H1 (cell line): ENCODE results near the gene RREB1. TPM values are rescaled to one million over a fixed set of nuclear protein-coding genes. Genes with fewer than 3 reads are reported as not detected.

Experiments used
- CTCF ChIA-PET: fragments of 300-600 bp; sonication (Branson Sonifier 250); formaldehyde crosslinking; loops from one replicate; lab custom pipeline; 2021; ENCODE audit not compliant: partially characterized antibody; lab: Charles Lee
- POLR2A ChIA-PET: fragments of 300-600 bp; sonication (Branson Sonifier 250); formaldehyde crosslinking; loops from one replicate; lab custom pipeline; 2021; ENCODE audit warnings: inconsistent platforms; ENCODE audit not compliant: partially characterized antibody; lab: Charles Lee
- DNase-seq, 2 experiments: peaks; one replicate each; pipeline versions ENCODE4 v3.0.0 to v3.0.0-alpha.2; 2010 to 2022; ENCODE audit warnings: low spot score in 2 of 2, low read depth in 1 of 2, mixed read lengths in 1 of 2
- FAIRE-seq: peaks from 2 replicates; lab custom pipeline; 2011; peaks lifted over from hg19 to GRCh38; lab: Jason Lieb, UNC
- H2AFZ ChIP-seq: 2 replicates; pipeline ENCODE4 v1.8.1; 2012; ENCODE audit warnings: low read length, inconsistent platforms
- H2AK5ac ChIP-seq: 2 replicates; pipeline ENCODE4 v1.6.1; 2013; ENCODE audit warnings: low read depth, low read length
- H2BK120ac ChIP-seq: replicated peaks from 2 replicates; pipeline ENCODE3; 2013; ENCODE audit warnings: low read depth, low read length, inconsistent platforms
- H2BK12ac ChIP-seq: 2 replicates; pipeline ENCODE4 v1.6.1; 2013; ENCODE audit warnings: low read depth, low read length
- H2BK15ac ChIP-seq: 2 replicates; pipeline ENCODE4 v1.6.1; 2013; ENCODE audit warnings: low read length
- H2BK20ac ChIP-seq: 2 replicates; pipeline ENCODE4 v1.6.1; 2013; ENCODE audit warnings: low read length
- H2BK5ac ChIP-seq: 2 replicates; pipeline ENCODE4 v1.6.1; 2013; ENCODE audit warnings: low read depth, low read length
- H3K14ac ChIP-seq: 2 replicates; pipeline ENCODE4 v1.6.1; 2013; ENCODE audit warnings: inconsistent platforms; ENCODE audit not compliant: insufficient read length
- H3K18ac ChIP-seq: 2 replicates; pipeline ENCODE4 v1.6.1; 2013; ENCODE audit warnings: low read length; ENCODE audit errors: extremely low read depth
- H3K23ac ChIP-seq: 2 replicates; pipeline ENCODE4 v1.6.1; 2013; ENCODE audit warnings: inconsistent platforms; ENCODE audit not compliant: insufficient read length
- H3K23me2 ChIP-seq: 2 replicates; pipeline ENCODE4 v1.6.1; 2013; ENCODE audit warnings: low read depth, low read length
- H3K27ac ChIP-seq: 2 replicates; pipeline ENCODE4 v1.6.1; 2011; ENCODE audit warnings: low read depth, low read length, inconsistent platforms
- H3K27me3 ChIP-seq, 4 experiments: replicated peaks in 1 of 4; 1 replicate in 1 of 4; 2 replicates in 3 of 4; pipeline versions ENCODE4 v1.6.1 to v1.8.1; 2011 to 2013; ENCODE audit warnings: low read length in 3 of 4, mild to moderate bottlenecking in 3 of 4, inconsistent platforms in 2 of 4, mixed read lengths in 2 of 4, moderate library complexity in 1 of 4; ENCODE audit not compliant: control insufficient read depth in 3 of 4, insufficient read depth in 3 of 4; ENCODE audit errors: extremely low read depth in 1 of 4
- H3K36me3 ChIP-seq, 4 experiments: 2 replicates each; pipeline versions ENCODE4 v1.6.1 to v1.8.1; 2011 to 2013; ENCODE audit warnings: mild to moderate bottlenecking in 4 of 4, low read length in 3 of 4, moderate library complexity in 2 of 4, control low read depth in 1 of 4, inconsistent platforms in 1 of 4; ENCODE audit not compliant: insufficient read depth in 4 of 4, control insufficient read depth in 2 of 4
- H3K4ac ChIP-seq: replicated peaks from 2 replicates; pipeline ENCODE3; 2013; ENCODE audit warnings: low read length, low read depth, mixed read lengths, inconsistent platforms; ENCODE audit not compliant: insufficient read length
- H3K4me1 ChIP-seq, 4 experiments: replicated peaks in 1 of 4; 1 replicate in 1 of 4; 2 replicates in 3 of 4; pipeline versions ENCODE4 v1.6.1 to v1.8.1; 2011 to 2013; ENCODE audit warnings: low read length in 3 of 4, inconsistent platforms in 2 of 4, mixed read lengths in 1 of 4; ENCODE audit not compliant: insufficient read depth in 4 of 4, control insufficient read depth in 3 of 4
- H3K4me2 ChIP-seq, 2 experiments: 2 replicates each; pipeline versions ENCODE4 v1.6.1 to v1.8.1; 2011 to 2013; ENCODE audit warnings: low read depth in 2 of 2, low read length in 2 of 2, control low read depth in 1 of 2, inconsistent platforms in 1 of 2, mild to moderate bottlenecking in 1 of 2; ENCODE audit not compliant: insufficient read depth in 1 of 2
- H3K4me3 ChIP-seq, 4 experiments: fragments of 200-600, 300-600 bp in 1 of 4; sonication (generic), shearing (Covaris generic), sonication (Bioruptor Twin) in 1 of 4; 2 replicates each; pipeline versions ENCODE4 v1.5.1 to v1.8.1; 2011 to 2016; ENCODE audit warnings: low read length in 4 of 4, low read depth in 3 of 4, control low read depth in 2 of 4, inconsistent platforms in 2 of 4, mild to moderate bottlenecking in 2 of 4, mixed read lengths in 1 of 4, moderate library complexity in 1 of 4; ENCODE audit not compliant: insufficient read depth in 2 of 4; ENCODE audit errors: extremely low read depth in 1 of 4
- H3K56ac ChIP-seq: replicated peaks from 2 replicates; pipeline ENCODE3; 2013; ENCODE audit warnings: low read depth, mild to moderate bottlenecking, mixed read lengths, low read length, inconsistent platforms; ENCODE audit not compliant: insufficient read length
- H3K79me1 ChIP-seq: 2 replicates; pipeline ENCODE4 v1.6.1; 2013; ENCODE audit warnings: low read depth, low read length, control low read depth
- H3K79me2 ChIP-seq, 2 experiments: 2 replicates each; pipeline versions ENCODE4 v1.6.1 to v1.8.1; 2012 to 2013; ENCODE audit warnings: low read length in 2 of 2, mild to moderate bottlenecking in 2 of 2, inconsistent platforms in 1 of 2; ENCODE audit not compliant: insufficient read depth in 2 of 2, control insufficient read depth in 1 of 2
- H3K9ac ChIP-seq, 4 experiments: replicated peaks in 1 of 4; 1 replicate in 1 of 4; 2 replicates in 3 of 4; pipeline versions ENCODE4 v1.6.1 to v1.8.1; 2011 to 2013; ENCODE audit warnings: low read depth in 3 of 4, low read length in 3 of 4, control low read depth in 2 of 4, mild to moderate bottlenecking in 2 of 4, moderate library complexity in 2 of 4, inconsistent platforms in 1 of 4; ENCODE audit errors: extremely low read depth in 1 of 4
- H3K9me3 ChIP-seq, 2 experiments: 2 replicates each; pipeline versions ENCODE4 v1.6.1 to v1.8.1; 2012 to 2013; ENCODE audit warnings: mild to moderate bottlenecking in 2 of 2, moderate library complexity in 2 of 2, control low read depth in 1 of 2, inconsistent platforms in 1 of 2, low read depth in 1 of 2, low read length in 1 of 2, mixed read lengths in 1 of 2; ENCODE audit not compliant: insufficient read depth in 2 of 2
- H4K20me1 ChIP-seq, 2 experiments: replicated peaks in 1 of 2; 2 replicates each; pipeline versions ENCODE3 to v1.8.1; 2011 to 2013; ENCODE audit warnings: inconsistent platforms in 2 of 2, low read length in 2 of 2, mild to moderate bottlenecking in 1 of 2; ENCODE audit not compliant: insufficient read depth in 2 of 2, control insufficient read depth in 1 of 2
- H4K5ac ChIP-seq: 2 replicates; pipeline ENCODE4 v1.6.1; 2013; ENCODE audit warnings: low read length, low read depth, mixed read lengths, inconsistent platforms; ENCODE audit not compliant: insufficient read length
- H4K8ac ChIP-seq: 2 replicates; pipeline ENCODE4 v1.8.0; 2013; ENCODE audit warnings: mild to moderate bottlenecking, moderate library complexity, low read length, inconsistent platforms; ENCODE audit not compliant: insufficient read depth; ENCODE audit errors: extremely low read depth
- H4K91ac ChIP-seq: replicated peaks from 2 replicates; pipeline ENCODE3; 2013; ENCODE audit warnings: low read length, mixed read lengths, inconsistent platforms; ENCODE audit not compliant: insufficient read length
- WGBS, 2 experiments: shearing (Covaris generic) in 1 of 2; methylation state at CpG; one replicate each; pipeline versions ENCODE4 v1.1.6 to v1.1.7; 2013 to 2015; ENCODE audit warnings: low lambda C conversion rate in 2 of 2, mixed read lengths in 2 of 2, inconsistent platforms in 1 of 2, low coverage in 1 of 2, missing lambda C conversion rate in 1 of 2; ENCODE audit not compliant: insufficient replicate concordance in 2 of 2, insufficient coverage in 1 of 2, insufficient read length in 1 of 2; ENCODE audit errors: extremely low coverage in 1 of 2, missing lambda C conversion rate in 1 of 2; 5-methylcytosine and 5-hydroxymethylcytosine counted together
- polyA plus RNA-seq, 7 experiments: library from polyadenylated mRNA; depleted of rRNA in 3 of 7; stranded (reverse) in 5 of 7; unstranded in 2 of 7; fragments of >200 nt in 5 of 7; fragments of 200-250 nt in 2 of 7; gene quantifications; 1 replicate in 5 of 7; 2 replicates in 1 of 7; 4 replicates in 1 of 7; pipeline versions ENCODE4 v1.2.1 to v1.2.3, GENCODE V29; 2011 to 2013; ENCODE audit warnings: missing spikeins in 2 of 7, mixed read lengths in 2 of 7
- total RNA-seq: library from RNA; stranded (reverse); fragmentation: NEBNext Ultra II Directional; extraction: Animal tissue kit (Norgen Biotek cat#: 25700); gene quantifications from 2 replicates; pipeline ENCODE4 v1.2.1, GENCODE V29; 2021
- TF ChIP-seq, protein P1 (sequence below): IDR thresholded peaks from 2 replicates; pipeline ENCODE4 v1.6.1; 2012; ENCODE audit warnings: inconsistent platforms

RREB1 gene
- total and polyA plus RNA-seq, 2 of the 8 experiments (the other 6 are each of a cell fraction or from before 2014, with no cell fraction given), result 3.9 to 34.7 TPM

DNA sequence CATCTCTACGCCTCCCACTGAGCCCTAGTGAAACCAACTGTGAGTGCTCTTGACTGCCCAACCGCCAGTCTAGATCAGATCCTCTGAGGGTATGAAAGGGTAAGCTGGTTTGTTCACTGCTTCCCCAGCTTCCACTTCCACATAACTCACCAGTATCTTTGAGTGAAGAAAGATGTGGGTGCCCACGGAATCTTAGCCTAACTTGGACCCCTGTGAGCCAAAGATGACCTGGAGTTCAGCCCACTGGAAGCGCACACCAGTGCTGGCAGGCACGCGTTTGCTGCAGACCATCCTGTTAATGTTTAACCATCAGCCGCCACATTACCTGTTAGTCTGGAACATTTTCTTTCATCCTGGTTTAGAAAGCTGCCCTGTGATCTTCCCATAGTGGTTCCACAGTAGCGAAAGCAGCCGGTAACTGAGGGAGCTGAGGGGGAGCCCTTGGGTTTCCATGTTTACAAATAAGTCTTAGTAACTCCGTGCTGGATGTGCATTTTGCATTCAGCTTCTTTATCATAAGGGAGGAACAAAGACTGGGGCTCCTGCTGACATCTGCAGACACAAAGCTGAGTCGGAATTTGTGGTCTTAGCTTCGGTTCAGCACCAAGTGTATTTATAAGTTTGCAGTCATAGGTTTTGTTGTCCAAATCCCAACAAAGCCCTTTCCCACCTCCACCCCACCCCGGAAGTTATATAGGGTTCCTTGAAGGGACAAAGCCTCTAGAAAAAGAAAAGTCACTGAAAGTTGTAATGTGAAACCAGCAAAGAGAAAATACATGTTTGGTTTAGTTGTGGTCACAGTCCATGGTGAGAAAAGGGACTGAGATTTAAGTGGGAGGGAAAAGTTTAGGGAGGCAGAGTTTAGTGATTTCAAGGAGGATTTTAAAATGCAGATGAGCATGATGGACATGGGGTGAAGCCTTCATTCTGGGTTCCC lies 134.2 kb downstream of the RREB1 start:
- POLR2A ChIA-PET, result interaction anchor here (1.3 kb wide), 1 partner anchor 10 kb away, joined by 3 read pairs; no protein-coding TSS in a partner anchor
- TF ChIP-seq, protein P1, sequence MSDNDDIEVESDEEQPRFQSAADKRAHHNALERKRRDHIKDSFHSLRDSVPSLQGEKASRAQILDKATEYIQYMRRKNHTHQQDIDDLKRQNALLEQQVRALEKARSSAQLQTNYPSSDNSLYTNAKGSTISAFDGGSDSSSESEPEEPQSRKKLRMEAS, result no peak

More for the DNA sequence above, 134.2 kb downstream of the RREB1 start:
- Histone ChIP-seq H3K9ac (no peak overlapping the region), H3K4me3 (no peak overlapping the region), H3K27me3 (no peaks in the 10 kb centered on the region), H3K79me2 (no peaks in the 10 kb centered on the region), H2AK5ac (no peak overlapping the region; the same call in 1 of the 2 replicates), H2AFZ (no peak overlapping the region), H2BK15ac (no peak overlapping the region), H4K20me1 (peaks cover 0 to 2% of the 10 kb centered on the region in 2 experiments), H3K4me2 (peak overlapping the region; percentile 22 to 31; a peak in 2 of 4 replicates), H3K14ac (no peak overlapping the region), H4K91ac (no peak overlapping the region), H4K8ac (no peak overlapping the region), H3K56ac (no peak overlapping the region), H3K18ac (no peak overlapping the region; the same call in 1 of the 2 replicates), H3K36me3 (peaks cover under 1 to 8% (median 2%) of the 10 kb centered on the region in 4 experiments; a peak in 4 of 8 replicates), H3K9me3 (no peaks in the 10 kb centered on the region), H3K4ac (no peak overlapping the region), H3K23ac (no peak overlapping the region), H3K4me1 (peaks cover 9 to 23% (median 14%) of the 10 kb centered on the region in 4 experiments), H3K79me1 (0 out of 2 replicates have a peak, but pooled peaks cover 2% of the 10 kb centered on the region), H3K27ac (no peak overlapping the region), H4K5ac (no peak overlapping the region), H2BK20ac (no peak overlapping the region), H2BK120ac (no peak overlapping the region), H3K23me2 (no peaks in the 10 kb centered on the region), H2BK12ac (0 out of 2 replicates have a peak overlapping the region, but pooled peaks have one; percentile 68), H2BK5ac (peak overlapping the region; percentile 64; the same call in 1 of the 2 replicates)
- 81% methylated on average over 13 of the region's 13 CpGs; no CpG with 5 or more reads in 1 of the 2 experiments for WGBS, 2 experiments
- FAIRE-seq (no peak), DNase-seq (no peak)
- CTCF ChIA-PET, result interaction anchor here (0.8 to 3.9 kb wide), 22 partner anchors 10 to 546 kb away, joined by 3 to 33 read pairs (median 4); no protein-coding TSS in a partner anchor
